ENCODE measurements around the gene LYST. TPM values are rescaled to one million over a fixed set of nuclear protein-coding genes. Genes with fewer than 3 reads are reported as not detected.

LYST gene
- polyA plus RNA-seq, 1 donor from 2014 or later, result 23.4 TPM

DNA sequence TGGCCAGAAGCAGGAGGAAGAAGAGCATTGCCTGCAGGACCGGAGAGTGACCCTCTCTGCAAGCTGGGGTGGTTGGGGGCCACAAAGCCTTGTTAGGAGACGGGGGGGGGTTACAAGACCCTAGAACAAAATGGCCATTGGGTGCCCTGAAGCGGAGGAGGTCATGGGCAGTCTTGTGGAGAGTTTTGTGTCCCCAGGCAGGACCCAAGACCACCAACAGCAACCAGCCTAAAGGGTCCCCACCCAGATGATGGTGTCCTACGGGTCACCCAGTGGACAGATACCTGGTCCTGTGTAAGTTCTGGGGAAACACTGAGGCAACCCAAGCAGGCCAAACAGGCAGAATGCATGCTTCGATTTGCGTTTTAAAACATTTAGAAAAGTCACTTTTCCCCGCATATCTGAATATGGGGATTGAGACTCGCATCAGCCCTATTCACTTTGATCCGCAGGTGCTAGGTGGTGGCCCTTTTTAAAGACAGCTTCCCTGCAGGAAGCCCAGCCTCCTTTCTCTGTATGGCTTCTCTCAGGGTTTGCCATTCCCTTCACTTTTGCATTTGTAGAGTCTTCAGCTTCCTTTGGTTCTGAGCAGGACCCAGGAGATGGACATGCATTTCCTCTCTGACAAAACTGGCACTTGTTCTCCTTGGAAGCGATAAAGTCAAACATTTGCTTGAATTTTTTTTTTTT lies 238.2 kb downstream of the LYST start (continued):
- TF ChIP-seq, protein P1, sequence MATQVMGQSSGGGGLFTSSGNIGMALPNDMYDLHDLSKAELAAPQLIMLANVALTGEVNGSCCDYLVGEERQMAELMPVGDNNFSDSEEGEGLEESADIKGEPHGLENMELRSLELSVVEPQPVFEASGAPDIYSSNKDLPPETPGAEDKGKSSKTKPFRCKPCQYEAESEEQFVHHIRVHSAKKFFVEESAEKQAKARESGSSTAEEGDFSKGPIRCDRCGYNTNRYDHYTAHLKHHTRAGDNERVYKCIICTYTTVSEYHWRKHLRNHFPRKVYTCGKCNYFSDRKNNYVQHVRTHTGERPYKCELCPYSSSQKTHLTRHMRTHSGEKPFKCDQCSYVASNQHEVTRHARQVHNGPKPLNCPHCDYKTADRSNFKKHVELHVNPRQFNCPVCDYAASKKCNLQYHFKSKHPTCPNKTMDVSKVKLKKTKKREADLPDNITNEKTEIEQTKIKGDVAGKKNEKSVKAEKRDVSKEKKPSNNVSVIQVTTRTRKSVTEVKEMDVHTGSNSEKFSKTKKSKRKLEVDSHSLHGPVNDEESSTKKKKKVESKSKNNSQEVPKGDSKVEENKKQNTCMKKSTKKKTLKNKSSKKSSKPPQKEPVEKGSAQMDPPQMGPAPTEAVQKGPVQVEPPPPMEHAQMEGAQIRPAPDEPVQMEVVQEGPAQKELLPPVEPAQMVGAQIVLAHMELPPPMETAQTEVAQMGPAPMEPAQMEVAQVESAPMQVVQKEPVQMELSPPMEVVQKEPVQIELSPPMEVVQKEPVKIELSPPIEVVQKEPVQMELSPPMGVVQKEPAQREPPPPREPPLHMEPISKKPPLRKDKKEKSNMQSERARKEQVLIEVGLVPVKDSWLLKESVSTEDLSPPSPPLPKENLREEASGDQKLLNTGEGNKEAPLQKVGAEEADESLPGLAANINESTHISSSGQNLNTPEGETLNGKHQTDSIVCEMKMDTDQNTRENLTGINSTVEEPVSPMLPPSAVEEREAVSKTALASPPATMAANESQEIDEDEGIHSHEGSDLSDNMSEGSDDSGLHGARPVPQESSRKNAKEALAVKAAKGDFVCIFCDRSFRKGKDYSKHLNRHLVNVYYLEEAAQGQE (IDR thresholded peaks at IDR 0.05; ENCODE audit: borderline replicate concordance), result no peak
- no peak for TF ChIP-seq RAD21 (conservative IDR thresholded peaks at IDR 0.05)

DNA sequence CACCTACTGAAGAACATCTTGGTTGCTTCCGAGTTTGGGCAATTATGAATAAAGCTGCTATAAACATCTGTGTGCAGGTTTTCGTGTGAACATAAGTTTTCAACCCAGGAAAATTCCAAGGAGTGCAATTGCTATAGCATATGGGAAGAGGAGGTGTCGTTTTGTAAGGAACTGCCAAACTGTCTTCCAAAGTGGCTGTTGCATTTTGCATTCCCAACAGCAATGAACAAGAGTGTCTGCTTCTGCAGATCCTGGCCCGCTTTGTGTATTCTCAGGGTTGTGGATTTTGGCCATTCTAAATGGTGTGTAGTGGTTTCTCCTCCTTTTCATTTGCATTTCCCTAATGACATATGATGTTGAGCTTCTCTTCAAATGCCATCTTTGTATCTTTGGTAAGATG lies 240.9 kb downstream of the LYST start:
- no peak overlapping the region for H2AFZ ChIP-seq (ENCODE audit: low read depth, low read length)
- H3K9ac ChIP-seq (ENCODE audit: low read length), result no peak overlapping the region
- no peaks in the 10 kb centered on the region for H3K79me2 ChIP-seq (replicated peaks; ENCODE audit: insufficient read depth, low read length)
- no peak overlapping the region for H3K4me2 ChIP-seq (ENCODE audit: low read length)
- no peak overlapping the region for H3K27ac ChIP-seq (ENCODE audit: low read length)
- TF ChIP-seq, protein P2, sequence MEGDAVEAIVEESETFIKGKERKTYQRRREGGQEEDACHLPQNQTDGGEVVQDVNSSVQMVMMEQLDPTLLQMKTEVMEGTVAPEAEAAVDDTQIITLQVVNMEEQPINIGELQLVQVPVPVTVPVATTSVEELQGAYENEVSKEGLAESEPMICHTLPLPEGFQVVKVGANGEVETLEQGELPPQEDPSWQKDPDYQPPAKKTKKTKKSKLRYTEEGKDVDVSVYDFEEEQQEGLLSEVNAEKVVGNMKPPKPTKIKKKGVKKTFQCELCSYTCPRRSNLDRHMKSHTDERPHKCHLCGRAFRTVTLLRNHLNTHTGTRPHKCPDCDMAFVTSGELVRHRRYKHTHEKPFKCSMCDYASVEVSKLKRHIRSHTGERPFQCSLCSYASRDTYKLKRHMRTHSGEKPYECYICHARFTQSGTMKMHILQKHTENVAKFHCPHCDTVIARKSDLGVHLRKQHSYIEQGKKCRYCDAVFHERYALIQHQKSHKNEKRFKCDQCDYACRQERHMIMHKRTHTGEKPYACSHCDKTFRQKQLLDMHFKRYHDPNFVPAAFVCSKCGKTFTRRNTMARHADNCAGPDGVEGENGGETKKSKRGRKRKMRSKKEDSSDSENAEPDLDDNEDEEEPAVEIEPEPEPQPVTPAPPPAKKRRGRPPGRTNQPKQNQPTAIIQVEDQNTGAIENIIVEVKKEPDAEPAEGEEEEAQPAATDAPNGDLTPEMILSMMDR (IDR thresholded peaks at IDR 0.05; ENCODE audit: poor library complexity, severe bottlenecking), result no peak
- TF ChIP-seq TAF1 (IDR thresholded peaks at IDR 0.05; ENCODE audit: low read depth), result no peak
- TF ChIP-seq EP300 (conservative IDR thresholded peaks at IDR 0.05; ENCODE audit: poor library complexity, severe bottlenecking), result no peak
- H3K27me3 ChIP-seq (ENCODE audit: insufficient read depth, low read depth, low read length), result no peaks in the 10 kb centered on the region
- H3F3A ChIP-seq (ENCODE audit: insufficient read depth, low read length, poor library complexity, severe bottlenecking), result no peaks in the 10 kb centered on the region
- no peak overlapping the region for H3K4me3 ChIP-seq (ENCODE audit: low read length)
- H3K9me2 ChIP-seq (ENCODE audit: insufficient read depth, low read length), result no peaks in the 10 kb centered on the region
- H4K20me1 ChIP-seq (ENCODE audit: insufficient read depth), result no peaks in the 10 kb centered on the region
- no peaks in the 10 kb centered on the region for H3K36me3 ChIP-seq (ENCODE audit: insufficient read depth, low read length)
- H3K9me3 ChIP-seq (ENCODE audit: low read length), result no peaks in the 10 kb centered on the region

DNA sequence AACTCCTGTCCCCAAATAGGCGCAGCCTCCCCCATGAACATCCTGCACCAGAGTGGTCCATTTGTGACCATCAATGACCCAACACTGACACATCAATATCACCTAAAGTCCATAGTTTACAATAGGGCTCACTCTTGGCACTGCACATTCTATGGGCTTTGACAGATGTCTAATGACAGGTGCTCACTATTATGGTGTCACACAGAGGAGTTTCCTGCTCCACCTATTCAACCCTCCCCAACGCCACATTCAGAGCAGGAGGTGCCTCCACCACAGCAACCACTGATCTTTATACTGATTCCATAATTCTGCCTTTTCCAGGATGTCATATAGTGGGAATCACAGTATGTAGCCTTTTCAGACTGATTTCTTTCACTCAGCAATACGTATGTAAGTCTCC lies 241.4 kb downstream of the LYST start:
- Histone ChIP-seq H4K20me1 (ENCODE audit: insufficient read depth) (no peaks in the 10 kb centered on the region), H3K9me3 (ENCODE audit: low read length) (no peaks in the 10 kb centered on the region), H3F3A (ENCODE audit: insufficient read depth, low read length, poor library complexity, severe bottlenecking) (no peaks in the 10 kb centered on the region), H3K27ac (ENCODE audit: low read length) (no peak overlapping the region), H3K36me3 (ENCODE audit: insufficient read depth, low read length) (no peaks in the 10 kb centered on the region), H2AFZ (ENCODE audit: low read depth, low read length) (no peak overlapping the region), H3K4me2 (ENCODE audit: low read length) (no peak overlapping the region), H3K9me2 (ENCODE audit: insufficient read depth, low read length) (no peaks in the 10 kb centered on the region), H3K79me2 (replicated peaks; ENCODE audit: insufficient read depth, low read length) (no peaks in the 10 kb centered on the region), H3K4me3 (ENCODE audit: low read length) (no peak overlapping the region), H3K9ac (ENCODE audit: low read length) (no peak overlapping the region), H3K27me3 (ENCODE audit: insufficient read depth, low read depth, low read length) (no peaks in the 10 kb centered on the region)
- TF ChIP-seq, protein P1 (IDR thresholded peaks at IDR 0.05; ENCODE audit: borderline replicate concordance), result no peak
- TF ChIP-seq, protein P2 (IDR thresholded peaks at IDR 0.05; ENCODE audit: poor library complexity, severe bottlenecking), result no peak
- no peak for TF ChIP-seq TAF1 (IDR thresholded peaks at IDR 0.05; ENCODE audit: low read depth)
- TF ChIP-seq MXI1 (conservative IDR thresholded peaks at IDR 0.05; ENCODE audit: poor library complexity, severe bottlenecking), result no peak
- TF ChIP-seq RAD21 (conservative IDR thresholded peaks at IDR 0.05), result no peak
- no peak for TF ChIP-seq SMC3 (conservative IDR thresholded peaks at IDR 0.05; ENCODE audit: poor library complexity)
- no peak for TF ChIP-seq EP300 (conservative IDR thresholded peaks at IDR 0.05; ENCODE audit: poor library complexity, severe bottlenecking)
- TF ChIP-seq POLR2AphosphoS5 (IDR thresholded peaks at IDR 0.05), result no peak
- no peak for TF ChIP-seq EZH2 (IDR thresholded peaks at IDR 0.05; ENCODE audit: borderline replicate concordance, insufficient read depth, low read length, poor library complexity, severe bottlenecking)

All from neural cell (in vitro differentiated cells).